H7 (cell line): ENCODE data around the gene AHSP. TPM values are rescaled to one million over a fixed set of nuclear protein-coding genes. Genes with fewer than 3 reads are reported as not detected.
A peak's percentile ranks its signal among the peaks of the same experiment; 100 is the strongest.
"Not testable (repeated sequence)": the region's sequence is repeated elsewhere in the genome, so short reads cannot be mapped to it uniquely, and the experiment has no call there.

Experiments
- DNase-seq: peaks from one replicate; pipeline ENCODE4 v3.0.0; 2012
- H3K27me3 ChIP-seq: 2 replicates; pipeline ENCODE4 v1.6.0; 2011; ENCODE audit warnings: mild to moderate bottlenecking, low read length; ENCODE audit not compliant: control insufficient read depth, insufficient read depth
- H3K36me3 ChIP-seq: replicated peaks from 2 replicates; pipeline ENCODE4 v1.5.1; 2011; ENCODE audit warnings: low read length; ENCODE audit not compliant: control insufficient read depth, insufficient read depth
- H3K4me3 ChIP-seq: 2 replicates; pipeline ENCODE4 v1.5.1; 2011; ENCODE audit warnings: low read depth, mild to moderate bottlenecking, control low read depth, low read length, moderate library complexity; ENCODE audit not compliant: insufficient read depth
- total RNA-seq: library from RNA; depleted of rRNA; stranded (reverse); fragments of >200 nt; shearing (Covaris generic); gene quantifications from 2 replicates; pipeline ENCODE4 v1.2.3, GENCODE V29; 2014; rRNA removed

AHSP gene
- total RNA-seq: 0.62 and 3.3 TPM in 2 replicates

- Histone ChIP-seq H3K4me3 (peak within 1 kb of the TSS; percentile 50), H3K27me3 (peaks cover 33% of the 10 kb centered on the region), H3K36me3 (no peaks in the 10 kb centered on the region)
- DNase-seq: peak; percentile 63
Measured at GRCh38 chr16:31527734-31528274, at the start of gene AHSP. AHSP (plus strand) TSS chr16:31527900; CDS start chr16:31528140, 240 bp downstream.

DNA sequence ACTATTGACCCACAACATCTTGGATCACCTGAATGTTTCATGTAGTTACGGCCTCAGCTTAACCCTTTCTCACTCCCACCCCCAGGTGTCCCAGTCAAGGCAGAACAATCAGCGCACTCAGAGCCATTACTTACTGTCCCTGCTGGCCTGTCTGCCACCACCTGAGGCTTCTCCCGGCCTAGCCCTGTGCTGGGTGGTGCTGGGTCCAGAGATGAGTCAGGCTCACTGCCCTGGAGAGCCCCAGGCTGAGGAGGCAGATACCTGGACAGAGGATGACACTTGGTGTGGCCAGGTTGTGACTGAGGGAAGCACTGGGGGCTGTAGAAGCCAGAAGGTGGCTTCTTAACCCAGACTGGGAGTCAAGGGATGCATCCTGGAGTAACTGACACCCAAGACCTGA lies 48.7 kb upstream of the AHSP start:
- Histone ChIP-seq H3K36me3 (no peaks in the 10 kb centered on the region), H3K4me3 (no peak overlapping the region), H3K27me3 (peaks cover 57% of the 10 kb centered on the region)
- no peak for DNase-seq

DNA sequence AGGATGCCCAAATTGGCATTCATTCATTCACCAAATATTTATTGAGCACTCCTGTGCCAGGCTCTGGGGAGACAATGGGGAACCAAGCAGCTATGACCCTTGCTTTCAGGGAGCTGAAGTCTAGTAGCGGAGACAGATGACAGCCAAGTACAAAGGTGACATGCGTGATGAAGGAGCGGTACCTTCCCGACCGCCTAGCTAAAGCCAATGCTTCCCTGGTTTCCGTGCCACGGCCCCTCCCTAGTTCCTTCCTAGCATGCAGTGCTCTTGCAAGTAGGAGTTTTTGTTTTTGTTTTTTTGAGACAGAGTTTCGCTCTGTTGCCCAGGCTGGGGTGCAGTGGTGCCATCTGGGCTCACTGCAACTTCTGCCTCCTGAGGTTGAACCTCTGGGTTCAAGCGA lies 47.9 kb upstream of the AHSP start:
- no peak for DNase-seq
- Histone ChIP-seq H3K27me3 (peaks cover 50% of the 10 kb centered on the region), H3K36me3 (no peaks in the 10 kb centered on the region), H3K4me3 (no peak overlapping the region)

- Histone ChIP-seq H3K4me3 (no peak overlapping the region), H3K27me3 (peaks cover 51% of the 10 kb centered on the region), H3K36me3 (no peaks in the 10 kb centered on the region)
- DNase-seq: no peak
Measured at GRCh38 chr16:31480851-31481536, 46.7 kb upstream of the AHSP start.

- Histone ChIP-seq H3K27me3 (peaks cover 62% of the 10 kb centered on the region), H3K36me3 (no peaks in the 10 kb centered on the region), H3K4me3 (no peak within 1 kb of the TSS)
- DNase-seq: no peak
Measured at GRCh38 chr16:31483081-31483480, 44.6 kb upstream of the AHSP start, which contains the start of gene SLC5A2. SLC5A2 (plus strand) TSS chr16:31483123; CDS start chr16:31483137, 14 bp downstream.

DNA sequence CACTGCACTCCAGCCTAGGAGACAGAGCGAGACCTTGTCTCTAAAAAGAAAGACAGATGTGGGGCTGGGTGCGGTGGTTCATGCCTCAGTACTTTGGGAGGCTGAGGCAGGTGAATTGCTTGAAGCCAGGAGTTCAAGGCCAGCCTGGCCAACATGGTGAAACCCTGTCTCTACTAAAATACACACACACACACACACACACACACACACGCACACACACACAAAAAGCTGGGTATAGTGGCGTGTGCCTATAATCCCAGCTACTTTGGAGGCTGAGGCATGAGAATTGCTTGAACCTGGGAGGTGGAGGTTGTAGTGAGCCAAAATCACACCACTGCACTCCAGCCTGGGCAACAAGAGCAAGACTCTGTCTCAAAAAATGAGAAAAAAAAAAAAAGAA lies 43.7 kb upstream of the AHSP start:
- H3K27me3 ChIP-seq: peaks cover 66% of the 10 kb centered on the region
- DNase-seq, H3K36me3 ChIP-seq, H3K4me3 ChIP-seq: not testable (repeated sequence)

DNA sequence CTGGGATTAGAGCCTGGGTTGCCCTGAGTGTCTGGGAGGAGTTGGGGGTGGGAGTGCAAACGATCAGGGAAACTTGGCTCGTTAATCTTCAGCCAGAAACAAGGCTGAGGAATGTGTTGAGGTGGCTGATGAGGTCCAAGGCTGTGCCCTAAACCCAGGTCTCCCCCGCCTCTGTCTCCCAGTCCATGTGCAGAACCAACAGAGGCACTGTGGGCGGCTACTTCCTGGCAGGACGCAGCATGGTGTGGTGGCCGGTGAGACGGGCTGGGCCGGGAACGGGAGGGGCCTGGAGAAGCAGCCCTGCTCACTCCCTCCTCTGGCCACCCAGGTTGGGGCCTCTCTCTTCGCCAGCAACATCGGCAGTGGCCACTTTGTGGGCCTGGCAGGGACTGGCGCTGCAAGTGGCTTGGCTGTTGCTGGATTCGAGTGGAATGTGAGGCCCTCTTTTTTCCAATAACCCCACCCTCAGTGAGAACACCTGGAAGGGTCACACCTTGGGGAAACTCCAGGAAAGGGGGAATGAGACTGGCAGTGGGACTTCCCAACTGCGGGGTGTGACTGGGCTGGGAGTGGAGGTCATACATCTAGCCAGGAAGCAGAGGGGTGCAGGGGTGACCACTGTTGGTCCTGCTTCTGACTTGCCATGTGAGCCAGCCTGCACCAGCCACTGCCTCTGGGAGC lies 43.1 kb upstream of the AHSP start:
- H3K4me3 ChIP-seq: no peak overlapping the region

GRCh38 chr16:31485571-31485970 lies 42.1 kb upstream of the AHSP start:
- H3K4me3 ChIP-seq: no peak overlapping the region
- peak; percentile 35 for DNase-seq
- H3K36me3 ChIP-seq: no peaks in the 10 kb centered on the region; the same call in 1 of the 2 replicates
- peaks cover 68% of the 10 kb centered on the region for H3K27me3 ChIP-seq

More for the DNA sequence above, 43.1 kb upstream of the AHSP start:
- Histone ChIP-seq H3K36me3 (no peaks in the 10 kb centered on the region; the same call in 1 of the 2 replicates), H3K27me3 (peaks cover 68% of the 10 kb centered on the region)
- peak; percentile 82 for DNase-seq

- Histone ChIP-seq H3K27me3 (peaks cover 64% of the 10 kb centered on the region), H3K4me3 (no peak overlapping the region), H3K36me3 (no peaks in the 10 kb centered on the region; the same call in 1 of the 2 replicates)
- no peak for DNase-seq
Measured at GRCh38 chr16:31486045-31486444, 41.7 kb upstream of the AHSP start.

DNA sequence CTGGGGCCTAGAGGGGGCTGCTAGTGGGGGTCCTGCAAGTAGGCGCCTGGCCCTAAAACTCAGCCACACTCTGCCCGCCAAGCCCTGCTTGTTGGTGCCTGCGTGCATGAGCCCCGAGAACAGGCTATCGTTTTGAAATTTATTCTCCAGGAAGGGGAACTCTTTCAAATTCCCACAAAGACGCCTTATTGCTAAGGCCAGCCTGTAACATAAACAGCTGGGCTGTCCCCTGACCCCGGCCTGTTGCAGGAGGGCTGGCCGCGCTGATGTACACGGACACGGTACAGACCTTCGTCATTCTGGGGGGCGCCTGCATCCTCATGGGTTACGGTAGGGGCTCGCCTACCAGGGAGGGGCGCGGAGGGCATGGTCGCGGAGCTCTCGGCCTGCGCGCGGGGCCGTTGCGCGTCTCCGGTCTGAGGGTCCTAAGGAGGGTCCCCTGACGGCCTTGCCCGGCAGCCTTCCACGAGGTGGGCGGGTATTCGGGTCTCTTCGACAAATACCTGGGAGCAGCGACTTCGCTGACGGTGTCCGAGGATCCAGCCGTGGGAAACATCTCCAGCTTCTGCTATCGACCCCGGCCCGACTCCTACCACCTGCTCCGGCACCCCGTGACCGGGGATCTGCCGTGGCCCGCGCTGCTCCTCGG lies 40.5 kb upstream of the AHSP start:
- H3K27me3 ChIP-seq: peaks cover 56% of the 10 kb centered on the region
- H3K36me3 ChIP-seq: peaks cover 2% of the 10 kb centered on the region
- peak overlapping the region; percentile 52 for H3K4me3 ChIP-seq
- no peak for DNase-seq

GRCh38 chr16:31487720-31488467 lies 39.8 kb upstream of the AHSP start:
- H3K4me3 ChIP-seq: peak overlapping the region; percentile 52
- peaks cover 55% of the 10 kb centered on the region for H3K27me3 ChIP-seq
- H3K36me3 ChIP-seq: peaks cover 3% of the 10 kb centered on the region
- DNase-seq: peak; percentile 97

DNA sequence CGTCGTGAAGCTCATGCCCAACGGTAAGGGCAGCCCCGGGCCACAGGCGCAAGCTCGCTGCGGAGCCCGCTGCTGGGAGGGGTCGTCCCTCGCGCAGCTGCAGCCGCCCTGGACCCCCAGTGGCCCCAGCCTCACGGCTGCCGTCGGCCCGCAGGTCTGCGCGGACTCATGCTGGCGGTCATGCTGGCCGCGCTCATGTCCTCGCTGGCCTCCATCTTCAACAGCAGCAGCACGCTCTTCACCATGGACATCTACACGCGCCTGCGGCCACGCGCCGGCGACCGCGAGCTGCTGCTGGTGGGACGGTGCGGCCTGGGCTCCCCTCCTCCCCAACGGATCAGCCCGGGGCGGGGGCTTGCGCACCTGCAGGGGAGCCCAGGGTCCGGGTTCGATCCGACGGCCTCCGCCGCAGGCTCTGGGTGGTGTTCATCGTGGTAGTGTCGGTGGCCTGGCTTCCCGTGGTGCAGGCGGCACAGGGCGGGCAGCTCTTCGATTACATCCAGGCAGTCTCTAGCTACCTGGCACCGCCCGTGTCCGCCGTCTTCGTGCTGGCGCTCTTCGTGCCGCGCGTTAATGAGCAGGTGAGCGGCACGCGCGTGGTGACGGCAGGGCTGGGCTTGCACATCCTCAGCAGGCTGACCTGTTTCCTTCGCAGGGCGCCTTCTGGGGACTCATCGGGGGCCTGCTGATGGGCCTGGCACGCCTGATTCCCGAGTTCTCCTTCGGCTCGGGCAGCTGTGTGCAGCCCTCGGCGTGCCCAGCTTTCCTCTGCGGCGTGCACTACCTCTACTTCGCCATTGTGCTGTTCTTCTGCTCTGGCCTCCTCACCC lies 39.0 kb upstream of the AHSP start:
- H3K36me3 ChIP-seq: peaks cover 6% of the 10 kb centered on the region
- peaks cover 51% of the 10 kb centered on the region for H3K27me3 ChIP-seq
- DNase-seq: peak; percentile 82
- peak overlapping the region; percentile 52 for H3K4me3 ChIP-seq

GRCh38 chr16:31489298-31489564 lies 38.5 kb upstream of the AHSP start:
- DNase-seq: no peak
- H3K27me3 ChIP-seq: peaks cover 51% of the 10 kb centered on the region

More at GRCh38 chr16:31489298-31489564, 38.5 kb upstream of the AHSP start:
- Histone ChIP-seq H3K36me3 (peaks cover 6% of the 10 kb centered on the region), H3K4me3 (no peak overlapping the region)
